BLaER1 treated with 17β-estradiol and CSF1 and Interleukin-3, amounts not matched to agents 10 nM and 100 nM (cell line): Measurements from ENCODE around the gene ESPN.

Experiments
- H3K27ac ChIP-seq, 11 experiments: shearing (Covaris generic); formaldehyde crosslinking; 2 replicates each; pipeline ENCODE4 v1.8.1; 2022
- H3K27me3 ChIP-seq, 11 experiments: shearing (Covaris generic); formaldehyde crosslinking; 2 replicates each; pipeline ENCODE4 v1.8.1; 2022
- H3K36me3 ChIP-seq, 11 experiments: shearing (Covaris generic); formaldehyde crosslinking; 2 replicates each; pipeline ENCODE4 v1.8.1; 2022
- H3K4me1 ChIP-seq, 10 experiments: shearing (Covaris generic); formaldehyde crosslinking; 2 replicates each; pipeline ENCODE4 v1.8.1; 2022
- H3K4me2 ChIP-seq, 11 experiments: shearing (Covaris generic); formaldehyde crosslinking; 2 replicates each; pipeline ENCODE4 v1.8.1; 2022
- H3K4me3 ChIP-seq, 10 experiments: shearing (Covaris generic); formaldehyde crosslinking; 2 replicates each; pipeline ENCODE4 v1.8.1; 2022
- H3K9ac ChIP-seq, 11 experiments: shearing (Covaris generic); formaldehyde crosslinking; 2 replicates each; pipeline ENCODE4 v1.8.1; 2022
- H3K9me3 ChIP-seq, 11 experiments: shearing (Covaris generic); formaldehyde crosslinking; replicated peaks in 1 of 11; 2 replicates each; pipeline ENCODE4 v1.8.1; 2022
- H4K20me1 ChIP-seq, 11 experiments: shearing (Covaris generic); formaldehyde crosslinking; 2 replicates each; pipeline ENCODE4 v1.8.1; 2022
- Cebpa-rat ChIP-seq, 11 experiments: shearing (Covaris generic); IDR thresholded peaks; 2 replicates each; pipeline ENCODE4 v1.8.1; 2022

ESPN gene

GRCh38 chr1:6473156-6473555 lies 48.6 kb downstream of the ESPN start:
- H3K36me3 ChIP-seq: no peaks in the 10 kb centered on the region

DNA sequence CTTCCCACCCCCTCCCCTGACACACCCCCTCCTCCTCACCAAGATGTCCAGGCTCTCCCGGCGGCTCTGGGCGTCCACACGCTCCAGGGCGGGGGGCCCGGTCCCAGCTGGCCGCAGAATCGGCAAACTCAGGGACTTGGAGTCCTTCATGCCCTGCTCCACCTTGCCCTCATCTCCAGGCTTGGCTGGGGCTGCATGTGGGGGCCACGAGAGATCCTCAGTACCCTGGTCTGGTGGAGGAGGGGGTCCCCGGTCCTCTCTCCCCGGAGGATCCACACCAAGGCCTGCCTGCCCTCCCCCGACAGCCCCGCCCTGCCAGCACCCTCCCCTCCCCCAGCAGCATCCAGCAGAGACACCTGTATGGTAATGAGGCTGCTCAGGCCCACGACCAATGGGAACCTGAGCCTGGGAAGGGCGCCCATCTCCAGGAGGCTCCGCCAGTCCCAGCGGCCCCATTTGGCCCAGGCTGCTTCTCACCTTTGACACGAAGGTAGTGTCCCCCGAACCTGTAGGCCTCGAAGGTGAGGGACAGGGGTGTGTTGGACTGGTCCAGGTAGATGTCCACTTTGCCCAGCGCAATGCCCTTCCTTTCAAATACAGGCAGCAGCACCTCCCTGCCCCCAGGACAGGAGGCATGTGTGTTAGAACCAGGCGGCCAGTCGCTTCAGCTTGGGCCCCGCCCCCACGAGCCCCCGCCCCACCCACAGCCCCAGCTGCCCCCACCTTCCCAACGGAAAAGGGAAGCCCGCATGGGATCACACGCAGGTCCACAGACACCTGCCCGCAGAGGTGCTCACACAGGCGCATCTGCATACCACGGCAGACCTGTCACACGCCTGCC lies 49.6 kb downstream of the ESPN start:
- Histone ChIP-seq H3K9ac (no peak overlapping the region), H3K4me1 (no peaks in the 10 kb centered on the region), H4K20me1 (peaks cover 0 to 4% (median 0%) of the 10 kb centered on the region in 11 experiments; a peak in 1 of 22 replicates), H3K27me3 (no peaks in the 10 kb centered on the region), H3K4me3 (no peak overlapping the region), H3K27ac (no peak overlapping the region), H3K36me3 (no peaks in the 10 kb centered on the region), H3K9me3 (no peaks in the 10 kb centered on the region), H3K4me2 (no peak overlapping the region)
- TF ChIP-seq Cebpa-rat (IDR thresholded peaks at IDR 0.05): no peak

More at GRCh38 chr1:6473156-6473555, 48.6 kb downstream of the ESPN start:
- Histone ChIP-seq H3K27me3 (peaks cover 0 to 6% (median 0%) of the 10 kb centered on the region in 11 experiments; a peak in 1 of 22 replicates), H3K4me3 (no peak overlapping the region), H3K27ac (no peak overlapping the region), H3K4me2 (no peak overlapping the region), H3K4me1 (no peaks in the 10 kb centered on the region), H4K20me1 (peaks cover 0 to 8% (median 0%) of the 10 kb centered on the region in 11 experiments; a peak in 2 of 22 replicates), H3K9me3 (no peaks in the 10 kb centered on the region), H3K9ac (no peak overlapping the region)
- TF ChIP-seq Cebpa-rat (IDR thresholded peaks at IDR 0.05): no peak

DNA sequence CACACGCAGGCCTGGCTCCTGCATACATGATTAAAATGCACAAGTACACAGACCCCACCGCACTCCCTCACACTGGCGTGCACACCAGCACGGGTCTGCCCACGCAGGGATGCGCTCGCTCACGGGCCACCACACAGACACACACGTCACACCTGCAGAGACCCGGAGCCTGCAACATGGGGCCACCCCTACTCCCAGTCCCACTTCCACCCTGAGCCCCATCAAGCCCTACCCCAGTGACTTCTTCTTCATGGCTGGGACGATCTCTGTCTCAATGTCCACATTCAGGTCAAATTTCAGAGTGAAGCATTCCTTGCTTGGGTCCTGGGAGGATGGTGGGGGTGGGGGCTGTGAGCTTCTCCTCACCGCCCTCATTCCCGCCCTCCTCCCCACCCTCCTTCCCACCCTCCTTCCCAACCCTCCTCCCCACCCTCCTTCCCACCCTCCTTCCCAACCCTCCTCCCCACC lies 50.3 kb downstream of the ESPN start:
- no peak for TF ChIP-seq Cebpa-rat (IDR thresholded peaks at IDR 0.05)
- no peaks in the 10 kb centered on the region for H3K4me1 ChIP-seq
- peaks cover 0 to 4% (median 0%) of the 10 kb centered on the region in 11 experiments; a peak in 1 of 22 replicates for H4K20me1 ChIP-seq
- no peaks in the 10 kb centered on the region; a peak in 4 of 22 replicates for H3K27me3 ChIP-seq
- no peak overlapping the region for H3K4me2 ChIP-seq
- no peaks in the 10 kb centered on the region for H3K9me3 ChIP-seq
- H3K4me3 ChIP-seq: no peak overlapping the region
- no peaks in the 10 kb centered on the region for H3K36me3 ChIP-seq
- H3K9ac ChIP-seq: no peak overlapping the region
- no peak overlapping the region for H3K27ac ChIP-seq

GRCh38 chr1:6475381-6476133 lies 51.0 kb downstream of the ESPN start:
- Histone ChIP-seq H3K4me3 (no peak overlapping the region), H3K27me3 (peaks cover 0 to 2% (median 0%) of the 10 kb centered on the region in 11 experiments; a peak in 4 of 22 replicates), H3K27ac (no peak overlapping the region), H3K9ac (no peak overlapping the region), H3K4me1 (no peaks in the 10 kb centered on the region), H3K4me2 (no peak overlapping the region; a peak in 1 of 22 replicates), H3K9me3 (no peaks in the 10 kb centered on the region), H4K20me1 (peaks cover 0 to 3% (median 0%) of the 10 kb centered on the region in 11 experiments; a peak in 1 of 22 replicates), H3K36me3 (no peaks in the 10 kb centered on the region)
- TF ChIP-seq Cebpa-rat (IDR thresholded peaks at IDR 0.05): no peak

DNA sequence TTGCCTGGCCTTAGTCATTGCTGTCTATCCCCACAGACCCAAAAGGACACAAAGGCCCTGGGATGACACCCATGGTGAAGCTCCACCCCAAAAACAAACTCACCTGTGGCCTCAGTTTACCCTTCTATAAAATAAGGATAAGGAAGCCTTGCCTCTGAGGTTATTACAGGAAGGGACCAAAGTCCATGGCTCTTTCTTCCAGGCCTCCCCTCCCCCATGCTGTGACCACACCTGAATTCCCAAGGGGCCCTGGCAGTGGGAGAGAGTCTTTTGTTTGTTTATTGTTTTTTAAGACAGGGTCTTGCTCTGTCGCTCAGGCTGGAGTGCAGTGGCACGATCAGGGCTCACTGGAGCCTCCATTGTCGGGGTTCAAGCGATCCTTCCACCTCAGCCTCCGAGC lies 51.9 kb downstream of the ESPN start:
- peaks cover 0 to 5% (median 0%) of the 10 kb centered on the region in 11 experiments; a peak in 5 of 22 replicates for H3K27me3 ChIP-seq

GRCh38 chr1:6477039-6477820 lies 52.7 kb downstream of the ESPN start:
- TF ChIP-seq Cebpa-rat (IDR thresholded peaks at IDR 0.05): no peak
- Histone ChIP-seq H3K4me3 (no peak overlapping the region), H3K27me3 (peaks cover 4 to 11% (median 6%) of the 10 kb centered on the region in 11 experiments; a peak in 17 of 22 replicates), H3K9ac (0 out of 22 replicates have a peak overlapping the region, but pooled peaks of 1 of the 11 experiments have one; percentile 13), H3K4me1 (no peaks in the 10 kb centered on the region), H3K4me2 (no peak overlapping the region), H3K27ac (no peak overlapping the region), H3K9me3 (no peaks in the 10 kb centered on the region), H4K20me1 (peaks cover 0 to 4% (median 0%) of the 10 kb centered on the region in 11 experiments; a peak in 1 of 22 replicates), H3K36me3 (no peaks in the 10 kb centered on the region)

More for the DNA sequence above, 51.9 kb downstream of the ESPN start:
- Histone ChIP-seq H3K4me1 (no peaks in the 10 kb centered on the region), H3K36me3 (no peaks in the 10 kb centered on the region), H3K4me3 (no peak overlapping the region), H3K9me3 (no peaks in the 10 kb centered on the region), H3K9ac (0 out of 22 replicates have a peak overlapping the region, but pooled peaks of 1 of the 11 experiments have one; percentile 13), H3K4me2 (no peak overlapping the region), H3K27ac (no peak overlapping the region), H4K20me1 (no peaks in the 10 kb centered on the region; a peak in 1 of 22 replicates)
- no peak for TF ChIP-seq Cebpa-rat (IDR thresholded peaks at IDR 0.05)

DNA sequence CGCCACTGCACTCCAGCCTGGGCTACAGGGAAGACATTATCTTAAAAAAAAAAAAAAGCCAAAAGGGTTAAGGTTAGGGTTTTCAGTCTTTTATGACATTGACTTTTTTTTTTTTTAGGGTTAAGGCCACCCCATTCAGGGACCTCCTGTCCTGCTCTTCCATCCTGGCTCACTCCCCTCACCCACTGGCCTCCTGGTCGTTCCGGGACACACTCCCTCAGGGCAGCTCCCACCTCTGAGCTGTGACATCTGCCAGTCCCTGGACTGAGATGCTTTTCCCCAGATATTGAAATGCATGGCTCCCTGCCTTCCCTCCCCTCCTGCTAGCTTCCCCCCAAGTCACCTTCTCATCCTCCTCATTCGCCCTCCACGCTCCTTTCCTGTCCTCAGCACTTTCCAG lies 57.2 kb downstream of the ESPN start:
- Histone ChIP-seq H3K4me3 (no peak overlapping the region), H3K4me2 (no peak overlapping the region), H3K4me1 (peaks cover 5 to 17% (median 14%) of the 10 kb centered on the region in 10 experiments; a peak in 16 of 20 replicates), H3K9ac (no peak overlapping the region), H3K27ac (no peak overlapping the region), H3K9me3 (no peaks in the 10 kb centered on the region), H4K20me1 (peaks cover 0 to 40% (median 24%) of the 10 kb centered on the region in 11 experiments; a peak in 15 of 22 replicates), H3K36me3 (no peaks in the 10 kb centered on the region), H3K27me3 (peaks cover 49 to 57% (median 52%) of the 10 kb centered on the region in 11 experiments)
- no peak for TF ChIP-seq Cebpa-rat (IDR thresholded peaks at IDR 0.05)

GRCh38 chr1:6483017-6483760 lies 58.6 kb downstream of the ESPN start:
- H3K9me3 ChIP-seq: no peaks in the 10 kb centered on the region
- H3K27ac ChIP-seq: no peak overlapping the region
- H4K20me1 ChIP-seq: peaks cover 0 to 49% (median 24%) of the 10 kb centered on the region in 11 experiments; a peak in 15 of 22 replicates
- no peak overlapping the region for H3K4me3 ChIP-seq
- H3K4me1 ChIP-seq: peaks cover 5 to 17% (median 14%) of the 10 kb centered on the region in 10 experiments; a peak in 16 of 20 replicates
- H3K9ac ChIP-seq: no peak overlapping the region
- TF ChIP-seq Cebpa-rat (IDR thresholded peaks at IDR 0.05): no peak
- no peak overlapping the region for H3K4me2 ChIP-seq
- no peaks in the 10 kb centered on the region for H3K36me3 ChIP-seq
- H3K27me3 ChIP-seq: peaks cover 53 to 71% (median 63%) of the 10 kb centered on the region in 11 experiments
